BJ (cell line): Measurements from ENCODE around the gene CENPVL3. TPM values are rescaled to one million over a fixed set of nuclear protein-coding genes. Genes with fewer than 3 reads are reported as not detected.
A peak's percentile ranks its signal among the peaks of the same experiment; 100 is the strongest.
"Not testable (repeated sequence)": the region's sequence is repeated elsewhere in the genome, so short reads cannot be mapped to it uniquely, and the experiment has no call there.

Experiments
- CTCF ChIA-PET: fragments of 350-600 bp; formaldehyde crosslinking; extraction: SDS; loops from one replicate; lab custom pipeline; 2021; ENCODE audit warnings: antibody characterized with exemption, inconsistent platforms; lab: Yijun Ruan, JAX
- POLR2A ChIA-PET: fragments of 300-600 bp; sonication (Branson Sonifier 250); formaldehyde crosslinking; extraction: SDS; loops from one replicate; lab custom pipeline; 2021; ENCODE audit warnings: antibody characterized with exemption; lab: Charles Lee
- DNase-seq: peaks from one replicate; pipeline ENCODE4 v3.0.0-alpha.2; 2011; ENCODE audit warnings: low read depth
- H3K27me3 ChIP-seq: 2 replicates; pipeline ENCODE4 v1.6.0; 2011; ENCODE audit warnings: low read length; ENCODE audit not compliant: control insufficient read depth, insufficient read depth
- H3K36me3 ChIP-seq: 2 replicates; pipeline ENCODE4 v1.5.1; 2011; ENCODE audit warnings: low read length; ENCODE audit not compliant: control insufficient read depth, insufficient read depth
- H3K4me3 ChIP-seq: 2 replicates; pipeline ENCODE4 v1.5.1; 2011; ENCODE audit warnings: low read depth, mild to moderate bottlenecking, control low read depth, low read length
- polyA minus RNA-seq: library from RNA; depleted of rRNA, polyadenylated mRNA; stranded (reverse); fragments of >200 nt; gene quantifications from 2 replicates; pipeline ENCODE4 v1.2.3, GENCODE V29; 2011; rRNA and poly(A)+ RNA removed
- polyA plus RNA-seq: library from polyadenylated mRNA; depleted of rRNA; stranded (reverse); fragments of >200 nt; gene quantifications from 2 replicates; pipeline ENCODE4 v1.2.3, GENCODE V29; 2011; rRNA removed
- TF ChIP-seq, protein P1 (sequence below): IDR thresholded peaks from 2 replicates; pipeline ENCODE4 v1.5.1; 2011; ENCODE audit warnings: low read depth, mild to moderate bottlenecking, control low read depth, inconsistent platforms, low read length, moderate library complexity; ENCODE audit not compliant: insufficient read depth

The CENPVL3 gene
- polyA plus RNA-seq: not detected in 2 replicates
- not detected in 2 replicates for polyA minus RNA-seq

- CTCF ChIA-PET, H3K27me3 ChIP-seq, H3K36me3 ChIP-seq, POLR2A ChIA-PET, H3K4me3 ChIP-seq, DNase-seq: not testable (repeated sequence)
Measured at GRCh38 chrX:51618241-51619155, at the start of gene CENPVL3. CENPVL3 (minus strand) TSS chrX:51618912; CDS start chrX:51618873, 39 bp downstream.

- TF ChIP-seq, protein P1, sequence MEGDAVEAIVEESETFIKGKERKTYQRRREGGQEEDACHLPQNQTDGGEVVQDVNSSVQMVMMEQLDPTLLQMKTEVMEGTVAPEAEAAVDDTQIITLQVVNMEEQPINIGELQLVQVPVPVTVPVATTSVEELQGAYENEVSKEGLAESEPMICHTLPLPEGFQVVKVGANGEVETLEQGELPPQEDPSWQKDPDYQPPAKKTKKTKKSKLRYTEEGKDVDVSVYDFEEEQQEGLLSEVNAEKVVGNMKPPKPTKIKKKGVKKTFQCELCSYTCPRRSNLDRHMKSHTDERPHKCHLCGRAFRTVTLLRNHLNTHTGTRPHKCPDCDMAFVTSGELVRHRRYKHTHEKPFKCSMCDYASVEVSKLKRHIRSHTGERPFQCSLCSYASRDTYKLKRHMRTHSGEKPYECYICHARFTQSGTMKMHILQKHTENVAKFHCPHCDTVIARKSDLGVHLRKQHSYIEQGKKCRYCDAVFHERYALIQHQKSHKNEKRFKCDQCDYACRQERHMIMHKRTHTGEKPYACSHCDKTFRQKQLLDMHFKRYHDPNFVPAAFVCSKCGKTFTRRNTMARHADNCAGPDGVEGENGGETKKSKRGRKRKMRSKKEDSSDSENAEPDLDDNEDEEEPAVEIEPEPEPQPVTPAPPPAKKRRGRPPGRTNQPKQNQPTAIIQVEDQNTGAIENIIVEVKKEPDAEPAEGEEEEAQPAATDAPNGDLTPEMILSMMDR: no peak
- Histone ChIP-seq H3K4me3 (no peak overlapping the region), H3K27me3 (no peaks in the 10 kb centered on the region), H3K36me3 (no peaks in the 10 kb centered on the region)
- CTCF ChIA-PET: no interaction called here
- no peak for DNase-seq
- POLR2A ChIA-PET: no interaction called here
Measured at GRCh38 chrX:51665981-51666380, 47.3 kb upstream of the CENPVL3 start.

DNA sequence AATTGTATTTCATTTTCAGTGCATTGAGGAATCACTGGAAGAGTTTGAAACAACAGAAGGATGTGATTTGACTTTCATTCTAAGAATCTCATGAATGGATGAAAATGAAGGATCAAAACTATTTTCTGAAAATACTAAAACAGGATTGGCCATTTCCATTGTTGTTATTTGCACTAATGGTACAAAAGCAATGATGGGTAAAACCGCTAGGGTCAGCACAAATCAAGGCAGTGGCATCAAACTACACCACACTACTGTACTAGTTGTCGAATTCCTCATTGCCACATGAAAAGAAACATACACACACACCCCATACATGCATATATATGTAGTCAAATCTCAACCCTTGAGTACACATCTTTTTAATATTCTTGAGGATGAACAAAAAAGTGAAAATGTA lies 24.7 kb upstream of the CENPVL3 start:
- ChIA-PET POLR2A (no interaction called here), CTCF (no interaction called here)
- Histone ChIP-seq H3K27me3 (no peaks in the 10 kb centered on the region), H3K36me3 (no peaks in the 10 kb centered on the region), H3K4me3 (no peak overlapping the region)
- DNase-seq: no peak
- TF ChIP-seq, protein P1: no peak

- Histone ChIP-seq H3K27me3 (no peaks in the 10 kb centered on the region), H3K4me3 (no peak overlapping the region), H3K36me3 (no peaks in the 10 kb centered on the region)
- TF ChIP-seq, protein P1: peak; percentile 57
- CTCF ChIA-PET: interaction anchor here (0.7 to 1.4 kb wide), 7 partner anchors 92 to 620 kb away, joined by 3 to 5 read pairs (median 3); no protein-coding TSS in a partner anchor
- peak; percentile 2 for DNase-seq
- POLR2A ChIA-PET: no interaction called here
Measured at GRCh38 chrX:51641421-51642021, 22.8 kb upstream of the CENPVL3 start.

DNA sequence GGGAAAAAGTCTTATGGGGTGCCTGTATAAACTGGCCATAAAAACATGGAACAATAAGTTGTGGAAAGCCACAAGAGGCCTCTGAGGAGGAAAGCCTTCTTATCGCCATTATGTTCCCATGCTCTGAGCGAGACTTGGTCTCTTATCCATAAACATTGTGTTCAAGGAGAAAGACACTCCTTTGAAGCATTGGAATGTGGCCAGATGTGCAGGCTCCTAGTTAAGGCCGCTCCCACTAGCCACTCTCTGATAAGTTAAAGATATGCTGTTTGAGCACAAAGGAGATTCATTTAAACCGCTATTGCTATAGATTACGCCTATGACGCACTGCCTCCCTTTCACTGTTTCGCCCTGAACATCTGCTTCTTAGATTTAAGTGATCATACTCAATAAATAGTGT lies 17.8 kb upstream of the CENPVL3 start:
- H3K27me3 ChIP-seq, CTCF ChIA-PET, DNase-seq, H3K4me3 ChIP-seq, POLR2A ChIA-PET, H3K36me3 ChIP-seq: not testable (repeated sequence)

DNA sequence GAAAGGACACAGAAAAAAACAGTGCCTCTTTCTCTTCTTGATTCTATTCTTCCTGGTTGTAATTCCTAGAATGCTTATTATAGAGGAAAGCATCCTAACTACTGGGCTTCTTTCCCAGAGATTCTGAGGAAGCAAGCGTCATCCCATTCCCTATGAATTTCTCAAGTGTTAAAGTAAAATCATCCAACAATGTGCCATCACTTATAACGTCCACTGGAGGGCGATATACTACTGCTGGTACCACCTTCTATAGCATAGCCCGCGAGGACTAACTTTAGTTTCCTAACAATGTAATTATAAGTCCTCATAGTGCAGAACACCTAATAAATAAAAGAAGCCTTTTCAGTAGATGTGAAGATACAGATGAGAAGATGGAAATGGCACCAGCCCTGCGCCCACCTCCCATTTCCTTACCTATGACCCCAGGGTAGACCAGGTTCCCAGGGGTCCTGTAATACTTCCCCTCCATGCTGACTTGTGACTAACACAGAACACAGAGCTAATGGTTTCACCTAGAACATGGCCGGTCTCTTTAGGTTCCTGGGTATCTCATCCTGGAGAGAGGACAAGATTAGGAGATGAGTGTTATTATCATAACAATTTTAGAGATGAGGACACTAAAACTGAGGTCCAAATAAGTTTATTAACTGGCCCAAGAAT lies 4.2 kb downstream of the CENPVL3 start:
- no peaks in the 10 kb centered on the region for H3K36me3 ChIP-seq
- no peak overlapping the region for H3K4me3 ChIP-seq
- no peak for DNase-seq
- ChIA-PET POLR2A (no interaction called here), CTCF (no interaction called here)
- peaks cover 2% of the 10 kb centered on the region for H3K27me3 ChIP-seq
- TF ChIP-seq, protein P1: peak; percentile 50
